Hepatocyte (in vitro differentiated cells): Measurements from ENCODE around the gene ZC3H15.

Source experiments
- CTCF ChIP-seq: fragments of 200-600 bp; sonication (generic); IDR thresholded peaks from 2 replicates; pipeline ENCODE4 v1.5.1; 2016; ENCODE audit warnings: antibody characterized with exemption, mild to moderate bottlenecking; ENCODE audit not compliant: poor library complexity
- EZH2 ChIP-seq: fragments of 200-600 bp; sonication (generic); IDR thresholded peaks from 2 replicates; pipeline ENCODE4 v1.6.1; 2016; ENCODE audit warnings: antibody characterized with exemption, mild to moderate bottlenecking, borderline replicate concordance
- EZH2phosphoT487 ChIP-seq: fragments of 200-600 bp; sonication (generic); IDR thresholded peaks from one replicate; pipeline ENCODE4 v1.6.1; 2018; ENCODE audit warnings: antibody characterized with exemption, mild to moderate bottlenecking, low read depth, moderate library complexity; ENCODE audit not compliant: unreplicated experiment, severe bottlenecking

GRCh38 chr2:186534406-186534805 is 48.3 kb downstream of the ZC3H15 start:
- TF ChIP-seq CTCF: no peak
- TF ChIP-seq EZH2: no peak
- TF ChIP-seq EZH2phosphoT487: no peak
